Adipocyte (in vitro differentiated cells): Measurements from ENCODE around the gene MAPKAP1.
"Not testable (repeated sequence)": the region's sequence is repeated elsewhere in the genome, so short reads cannot be mapped to it uniquely, and the experiment has no call there.

ENCODE experiments used
- DNase-seq: peaks from one replicate; pipeline ENCODE4 v3.0.0-alpha.2; 2015; ENCODE audit warnings: low read depth
- H3K27me3 ChIP-seq: replicated peaks from 2 replicates; pipeline ENCODE4 v1.7.0; 2013; ENCODE audit warnings: mild to moderate bottlenecking, low read length, moderate library complexity; ENCODE audit not compliant: control insufficient read depth, insufficient read depth
- H3K36me3 ChIP-seq: 2 replicates; pipeline ENCODE4 v1.7.0; 2013; ENCODE audit warnings: low read length, mild to moderate bottlenecking, moderate library complexity; ENCODE audit not compliant: control insufficient read depth, insufficient read depth, severe bottlenecking
- H3K4me1 ChIP-seq: 2 replicates; pipeline ENCODE4 v1.7.0; 2013; ENCODE audit warnings: mild to moderate bottlenecking, low read length, moderate library complexity; ENCODE audit not compliant: control insufficient read depth, insufficient read depth
- H3K4me3 ChIP-seq: 2 replicates; pipeline ENCODE4 v1.7.0; 2013; ENCODE audit warnings: mild to moderate bottlenecking, low read length, moderate library complexity
- H3K9ac ChIP-seq: 2 replicates; pipeline ENCODE4 v1.7.0; 2013; ENCODE audit warnings: mild to moderate bottlenecking, low read length, moderate library complexity
- H3K9me3 ChIP-seq: 2 replicates; pipeline ENCODE4 v1.7.0; 2013; ENCODE audit warnings: mild to moderate bottlenecking, low read length, moderate library complexity; ENCODE audit not compliant: control insufficient read depth

The MAPKAP1 gene

GRCh38 chr9:125726456-125727132 lies 19.6 kb upstream of the MAPKAP1 start:
- Histone ChIP-seq H3K9me3 (no peaks in the 10 kb centered on the region), H3K9ac (no peak overlapping the region), H3K4me1 (no peaks in the 10 kb centered on the region), H3K36me3 (no peaks in the 10 kb centered on the region), H3K27me3 (no peaks in the 10 kb centered on the region), H3K4me3 (no peak overlapping the region)
- DNase-seq: no peak

- no peaks in the 10 kb centered on the region for H3K9me3 ChIP-seq
- no peaks in the 10 kb centered on the region for H3K36me3 ChIP-seq
- H3K9ac ChIP-seq: peak overlapping the region; percentile 96
- H3K27me3 ChIP-seq: no peaks in the 10 kb centered on the region
- peaks cover 23% of the 10 kb centered on the region for H3K4me1 ChIP-seq
- H3K4me3 ChIP-seq: peak overlapping the region; percentile 90
- DNase-seq: no peak
These were observed 430 bp upstream of the MAPKAP1 start for GRCh38 chr9:125707472-125707804.

GRCh38 chr9:125705893-125706292 lies 1.1 kb downstream of the MAPKAP1 start:
- DNase-seq: no peak
- H3K27me3 ChIP-seq: no peaks in the 10 kb centered on the region
- H3K4me3 ChIP-seq: peak overlapping the region; percentile 90
- H3K9me3 ChIP-seq: no peaks in the 10 kb centered on the region
- H3K4me1 ChIP-seq: peaks cover 32% of the 10 kb centered on the region
- peak overlapping the region; percentile 96 for H3K9ac ChIP-seq
- no peaks in the 10 kb centered on the region for H3K36me3 ChIP-seq

- Histone ChIP-seq H3K9ac (no peak overlapping the region), H3K36me3 (no peaks in the 10 kb centered on the region), H3K4me1 (peaks cover 37% of the 10 kb centered on the region), H3K4me3 (no peak overlapping the region), H3K9me3 (no peaks in the 10 kb centered on the region), H3K27me3 (no peaks in the 10 kb centered on the region)
- no peak for DNase-seq
These were observed 3.3 kb downstream of the MAPKAP1 start for GRCh38 chr9:125703662-125704061.

GRCh38 chr9:125701351-125701750 lies 5.7 kb downstream of the MAPKAP1 start:
- Histone ChIP-seq H3K4me3 (peak overlapping the region; percentile 48), H3K4me1 (peaks cover 32% of the 10 kb centered on the region), H3K9ac (no peak overlapping the region), H3K9me3 (no peaks in the 10 kb centered on the region), H3K27me3 (no peaks in the 10 kb centered on the region), H3K36me3 (no peaks in the 10 kb centered on the region)
- peak; percentile 10 for DNase-seq

- Histone ChIP-seq H3K4me1 (peaks cover 26% of the 10 kb centered on the region), H3K36me3 (no peaks in the 10 kb centered on the region), H3K9ac (no peak overlapping the region), H3K27me3 (no peaks in the 10 kb centered on the region), H3K4me3 (peak overlapping the region; percentile 48), H3K9me3 (no peaks in the 10 kb centered on the region)
- peak; percentile 27 for DNase-seq
These were observed 6.2 kb downstream of the MAPKAP1 start for GRCh38 chr9:125700791-125701190.

- Histone ChIP-seq H3K36me3 (no peaks in the 10 kb centered on the region), H3K4me3 (no peak overlapping the region), H3K4me1 (peaks cover 25% of the 10 kb centered on the region), H3K9ac (no peak overlapping the region), H3K9me3 (no peaks in the 10 kb centered on the region), H3K27me3 (no peaks in the 10 kb centered on the region)
- DNase-seq: no peak
These were observed 7.1 kb downstream of the MAPKAP1 start for GRCh38 chr9:125699870-125700269.

GRCh38 chr9:125696106-125696647 lies 10.8 kb downstream of the MAPKAP1 start:
- H3K4me3 ChIP-seq: no peak overlapping the region
- H3K4me1 ChIP-seq: peaks cover 21% of the 10 kb centered on the region
- no peak overlapping the region for H3K9ac ChIP-seq
- no peaks in the 10 kb centered on the region for H3K27me3 ChIP-seq
- DNase-seq: peak; percentile 21
- no peaks in the 10 kb centered on the region for H3K36me3 ChIP-seq
- H3K9me3 ChIP-seq: no peaks in the 10 kb centered on the region

GRCh38 chr9:125695548-125695947 lies 11.5 kb downstream of the MAPKAP1 start:
- Histone ChIP-seq H3K4me3 (peak overlapping the region; percentile 22), H3K9ac (peak overlapping the region; percentile 8), H3K4me1 (peaks cover 15% of the 10 kb centered on the region)
- DNase-seq: peak; percentile 68
- not testable (repeated sequence) for H3K36me3 ChIP-seq, H3K27me3 ChIP-seq, H3K9me3 ChIP-seq

- peaks cover 14% of the 10 kb centered on the region for H3K4me1 ChIP-seq
- no peak overlapping the region for H3K4me3 ChIP-seq
- H3K9me3 ChIP-seq: no peaks in the 10 kb centered on the region
- no peaks in the 10 kb centered on the region for H3K36me3 ChIP-seq
- H3K9ac ChIP-seq: no peak overlapping the region
- no peaks in the 10 kb centered on the region for H3K27me3 ChIP-seq
- peak; percentile 30 for DNase-seq
These were observed 12.5 kb downstream of the MAPKAP1 start for GRCh38 chr9:125694478-125694877.

- not testable (repeated sequence) for H3K9ac ChIP-seq, H3K36me3 ChIP-seq, DNase-seq, H3K9me3 ChIP-seq, H3K4me3 ChIP-seq, H3K27me3 ChIP-seq
- H3K4me1 ChIP-seq: peaks cover 14% of the 10 kb centered on the region
These were observed 13.5 kb downstream of the MAPKAP1 start for GRCh38 chr9:125693492-125693891.

GRCh38 chr9:125691869-125692268 lies 15.1 kb downstream of the MAPKAP1 start:
- no peaks in the 10 kb centered on the region for H3K9me3 ChIP-seq
- H3K4me1 ChIP-seq: peaks cover 14% of the 10 kb centered on the region
- H3K9ac ChIP-seq: no peak overlapping the region
- H3K27me3 ChIP-seq: no peaks in the 10 kb centered on the region
- H3K4me3 ChIP-seq: no peak overlapping the region
- DNase-seq: peak; percentile 34
- H3K36me3 ChIP-seq: no peaks in the 10 kb centered on the region
